GM19395 (cell line): Measurements from ENCODE around the gene CCSER2.
"Not testable (repeated sequence)": the region's sequence is repeated elsewhere in the genome, so short reads cannot be mapped to it uniquely, and the experiment has no call there.

Experiments used
- ATAC-seq: cut with Tn5 transposase; IDR thresholded peaks from one replicate; pipeline ENCODE4 v1.9.1; 2021; ENCODE audit warnings: mild to moderate bottlenecking, moderate library complexity; ENCODE audit not compliant: unreplicated experiment

Gene CCSER2

GRCh38 chr10:84344526-84344925 lies 16.1 kb downstream of the CCSER2 start:
- ATAC-seq = no peak

GRCh38 chr10:84347575-84348002 lies 19.2 kb downstream of the CCSER2 start:
- not testable (repeated sequence) for ATAC-seq

- no peak for ATAC-seq
These were observed 20.1 kb downstream of the CCSER2 start for GRCh38 chr10:84348447-84348846.

- no peak for ATAC-seq
These were observed 20.5 kb downstream of the CCSER2 start for GRCh38 chr10:84348860-84349259.

GRCh38 chr10:84352251-84352842 lies 24.0 kb downstream of the CCSER2 start:
- peak; percentile 97 for ATAC-seq

GRCh38 chr10:84353052-84353803 lies 24.8 kb downstream of the CCSER2 start:
- ATAC-seq = no peak

- ATAC-seq = no peak
These were observed 26.2 kb downstream of the CCSER2 start for GRCh38 chr10:84354623-84355022.

- no peak for ATAC-seq
These were observed 26.7 kb downstream of the CCSER2 start for GRCh38 chr10:84355106-84355505.

- no peak for ATAC-seq
These were observed 28.5 kb downstream of the CCSER2 start for GRCh38 chr10:84356928-84357327.

- no peak for ATAC-seq
These were observed 30.4 kb downstream of the CCSER2 start for GRCh38 chr10:84358743-84359142.

- ATAC-seq = no peak
These were observed 32.4 kb downstream of the CCSER2 start for GRCh38 chr10:84360637-84361365.

- no peak for ATAC-seq
These were observed 37.0 kb downstream of the CCSER2 start for GRCh38 chr10:84365335-84365881.

- ATAC-seq = no peak
These were observed 37.7 kb downstream of the CCSER2 start for GRCh38 chr10:84366041-84366440.

- ATAC-seq = no peak
These were observed 38.9 kb downstream of the CCSER2 start for GRCh38 chr10:84367256-84367655.

GRCh38 chr10:84368828-84369227 lies 40.4 kb downstream of the CCSER2 start:
- no peak for ATAC-seq

GRCh38 chr10:84370283-84370682 lies 41.9 kb downstream of the CCSER2 start:
- ATAC-seq = no peak

GRCh38 chr10:84371944-84372343 lies 43.6 kb downstream of the CCSER2 start:
- ATAC-seq = no peak

GRCh38 chr10:84373000-84373399 lies 44.6 kb downstream of the CCSER2 start:
- no peak for ATAC-seq

GRCh38 chr10:84374455-84374854 lies 46.1 kb downstream of the CCSER2 start:
- no peak for ATAC-seq

GRCh38 chr10:84375011-84375410 lies 46.6 kb downstream of the CCSER2 start:
- ATAC-seq = peak; percentile 87

- ATAC-seq = no peak
These were observed 47.5 kb downstream of the CCSER2 start for GRCh38 chr10:84375881-84376280.

GRCh38 chr10:84388148-84388547 lies 59.8 kb downstream of the CCSER2 start:
- no peak for ATAC-seq
